WTC11 (cell line): Measurements from ENCODE around the gene DHX58. TPM values are rescaled to one million over a fixed set of nuclear protein-coding genes. Genes with fewer than 3 reads are reported as not detected.

ENCODE experiments used
- ATAC-seq: fragments of 200-7000 bp; cut with Tn5 transposase; 2 replicates; pipeline ENCODE4 v1.10.0; 2021; ENCODE audit warnings: mild to moderate bottlenecking, moderate library complexity
- CTCF ChIA-PET: fragments of 300-600 bp; sonication (Branson Sonifier 250); formaldehyde crosslinking; loops from one replicate; lab custom pipeline; 2021; ENCODE audit warnings: antibody characterized with exemption; lab: Charles Lee
- POLR2A ChIA-PET: fragments of 350-600 bp; sonication (Branson Sonifier 250); formaldehyde crosslinking; loops from one replicate; lab custom pipeline; 2021; ENCODE audit warnings: antibody characterized with exemption; lab: Charles Lee
- DNase-seq: peaks from one replicate; pipeline ENCODE4 v3.0.0; 2021; ENCODE audit warnings: low spot score
- H3K27ac Mint-ChIP-seq: 2 replicates; pipeline ENCODE4 v1.8.0; 2021; ENCODE audit warnings: mixed read lengths
- H3K27me3 Mint-ChIP-seq: 2 replicates; pipeline ENCODE4 v1.8.0; 2021; ENCODE audit warnings: low read depth, mild to moderate bottlenecking, moderate library complexity, mixed read lengths
- H3K36me3 Mint-ChIP-seq: 2 replicates; pipeline ENCODE4 v1.8.0; 2021; ENCODE audit warnings: mixed read lengths
- H3K4me1 Mint-ChIP-seq: 2 replicates; pipeline ENCODE4 v1.8.0; 2022; ENCODE audit warnings: mixed read lengths
- H3K4me3 Mint-ChIP-seq: 2 replicates; pipeline ENCODE4 v1.8.0; 2021; ENCODE audit warnings: mild to moderate bottlenecking, moderate library complexity, mixed read lengths
- H3K9me3 Mint-ChIP-seq: 2 replicates; pipeline ENCODE4 v1.8.0; 2021; ENCODE audit warnings: mixed read lengths
- E2F1 ChIP-seq: sonication (generic); formaldehyde crosslinking; IDR thresholded peaks from 2 replicates; pipeline ENCODE4 v1.8.0; 2022; ENCODE audit warnings: mild to moderate bottlenecking, missing genetic modification reagents
- EMX1 ChIP-seq: fragments of 250-450 bp; sonication (Bioruptor Pico); IDR thresholded peaks from 2 replicates; pipeline ENCODE4 v1.8.0; 2021; ENCODE audit warnings: mild to moderate bottlenecking
- ESRRA ChIP-seq: sonication (generic); formaldehyde crosslinking; IDR thresholded peaks from 2 replicates; pipeline ENCODE4 v1.8.1; 2022; ENCODE audit warnings: mild to moderate bottlenecking, missing genetic modification reagents, borderline replicate concordance
- FOXP4 ChIP-seq: sonication (generic); formaldehyde crosslinking; IDR thresholded peaks from 2 replicates; pipeline ENCODE4 v1.8.0; 2022; ENCODE audit warnings: mild to moderate bottlenecking, missing genetic modification reagents
- IRF1 ChIP-seq: sonication (generic); formaldehyde crosslinking; IDR thresholded peaks from 2 replicates; pipeline ENCODE4 v1.8.0; 2023; ENCODE audit warnings: missing genetic modification reagents
- NR2C2 ChIP-seq: sonication (generic); formaldehyde crosslinking; IDR thresholded peaks from 2 replicates; pipeline ENCODE4 v1.8.0; 2022; ENCODE audit warnings: mild to moderate bottlenecking, missing genetic modification reagents
- SMAD3 ChIP-seq: sonication (generic); formaldehyde crosslinking; IDR thresholded peaks from 2 replicates; pipeline ENCODE4 v1.8.0; 2022; ENCODE audit warnings: missing genetic modification reagents, mild to moderate bottlenecking, borderline replicate concordance
- SMAD4 ChIP-seq: sonication (generic); formaldehyde crosslinking; IDR thresholded peaks from 2 replicates; pipeline ENCODE4 v1.8.0; 2022; ENCODE audit warnings: mild to moderate bottlenecking, missing genetic modification reagents
- STAT6 ChIP-seq: sonication (generic); formaldehyde crosslinking; conservative IDR thresholded peaks from 2 replicates; pipeline ENCODE4 v1.8.1; 2023; ENCODE audit warnings: mild to moderate bottlenecking, low read depth, missing genetic modification reagents, moderate library complexity
- TEAD4 ChIP-seq: sonication (generic); formaldehyde crosslinking; IDR thresholded peaks from 2 replicates; pipeline ENCODE4 v1.8.0; 2022; ENCODE audit warnings: mild to moderate bottlenecking, missing genetic modification reagents
- ZMAT4 ChIP-seq: fragments of 250-450 bp; sonication (Bioruptor Pico); IDR thresholded peaks from 2 replicates; pipeline ENCODE4 v1.9.0; 2021; ENCODE audit warnings: mild to moderate bottlenecking
- ZNF416 ChIP-seq: fragments of 250-450 bp; sonication (Bioruptor Pico); IDR thresholded peaks from 2 replicates; pipeline ENCODE4 v1.9.0; 2021; ENCODE audit warnings: mild to moderate bottlenecking, inconsistent platforms
- total RNA-seq: library from RNA; stranded (reverse); gene quantifications from 3 replicates; pipeline ENCODE4 v1.2.3, GENCODE V29; 2021
- TF ChIP-seq, protein P1 (sequence below): fragments of 200-600 bp; IDR thresholded peaks from 2 replicates; pipeline ENCODE4 v1.8.0; 2022; ENCODE audit warnings: antibody characterized with exemption
- TF ChIP-seq, protein P2 (sequence below): sonication (generic); formaldehyde crosslinking; IDR thresholded peaks from 2 replicates; pipeline ENCODE4 v1.8.0; 2023; ENCODE audit warnings: mild to moderate bottlenecking, missing genetic modification reagents
- TF ChIP-seq, protein P3 (sequence below): sonication (generic); formaldehyde crosslinking; conservative IDR thresholded peaks from 2 replicates; pipeline ENCODE4 v1.8.1; 2022; ENCODE audit warnings: mild to moderate bottlenecking, missing genetic modification reagents
- TF ChIP-seq, protein P4 (sequence below): fragments of 250-450 bp; sonication (Bioruptor Pico); IDR thresholded peaks from 2 replicates; pipeline ENCODE4 v1.9.0; 2021; ENCODE audit warnings: moderate library complexity, mild to moderate bottlenecking, inconsistent platforms, borderline replicate concordance
- TF ChIP-seq, protein P5 (sequence below): sonication (generic); formaldehyde crosslinking; IDR thresholded peaks from 2 replicates; pipeline ENCODE4 v1.8.0; 2022; ENCODE audit warnings: mild to moderate bottlenecking, missing genetic modification reagents

Gene DHX58
- total RNA-seq, 1 experiment from 2014 or later, result 6.3 TPM

- ChIA-PET POLR2A (interaction anchor here (1.3 kb wide), 1 partner anchor 12 kb away, joined by 3 read pairs; no protein-coding TSS in a partner anchor), CTCF (interaction anchor here (0.6 to 5.2 kb wide), 30 partner anchors 8 to 696 kb away, joined by 3 to 49 read pairs (median 4); partner anchors contain the start of genes C17orf113, DNAJC7, KAT2A and NKIRAS2)
- Mint-ChIP-seq H3K27me3 (peaks cover 3% of the 10 kb centered on the region), H3K9me3 (no peaks in the 10 kb centered on the region), H3K36me3 (no peaks in the 10 kb centered on the region), H3K27ac (no peak overlapping the region), H3K4me3 (no peak overlapping the region), H3K4me1 (peaks cover 20% of the 10 kb centered on the region)
- DNase-seq (peak; percentile 92), ATAC-seq (peak; percentile 76)
- TF ChIP-seq, protein P1, sequence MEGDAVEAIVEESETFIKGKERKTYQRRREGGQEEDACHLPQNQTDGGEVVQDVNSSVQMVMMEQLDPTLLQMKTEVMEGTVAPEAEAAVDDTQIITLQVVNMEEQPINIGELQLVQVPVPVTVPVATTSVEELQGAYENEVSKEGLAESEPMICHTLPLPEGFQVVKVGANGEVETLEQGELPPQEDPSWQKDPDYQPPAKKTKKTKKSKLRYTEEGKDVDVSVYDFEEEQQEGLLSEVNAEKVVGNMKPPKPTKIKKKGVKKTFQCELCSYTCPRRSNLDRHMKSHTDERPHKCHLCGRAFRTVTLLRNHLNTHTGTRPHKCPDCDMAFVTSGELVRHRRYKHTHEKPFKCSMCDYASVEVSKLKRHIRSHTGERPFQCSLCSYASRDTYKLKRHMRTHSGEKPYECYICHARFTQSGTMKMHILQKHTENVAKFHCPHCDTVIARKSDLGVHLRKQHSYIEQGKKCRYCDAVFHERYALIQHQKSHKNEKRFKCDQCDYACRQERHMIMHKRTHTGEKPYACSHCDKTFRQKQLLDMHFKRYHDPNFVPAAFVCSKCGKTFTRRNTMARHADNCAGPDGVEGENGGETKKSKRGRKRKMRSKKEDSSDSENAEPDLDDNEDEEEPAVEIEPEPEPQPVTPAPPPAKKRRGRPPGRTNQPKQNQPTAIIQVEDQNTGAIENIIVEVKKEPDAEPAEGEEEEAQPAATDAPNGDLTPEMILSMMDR, result peak; percentile 97
- TF ChIP-seq TEAD4 (CRISPR knock-in tag), result no peak
Observed at GRCh38 chr17:42067371-42068091, 45.0 kb downstream of the DHX58 start.

- DNase-seq (no peak), ATAC-seq (no peak)
- Mint-ChIP-seq H3K4me3 (no peak overlapping the region), H3K27me3 (no peaks in the 10 kb centered on the region; the same call in 1 of the 2 replicates), H3K36me3 (no peaks in the 10 kb centered on the region), H3K27ac (no peak overlapping the region), H3K9me3 (no peaks in the 10 kb centered on the region), H3K4me1 (peaks cover 22% of the 10 kb centered on the region)
- POLR2A ChIA-PET, result interaction anchor here (1.1 kb wide), 1 partner anchor 48 kb away, joined by 3 read pairs; the partner anchor contains the start of gene DNAJC7
- CTCF ChIA-PET, result interaction anchor here (0.5 to 5.2 kb wide), 8 partner anchors 11 to 88 kb away, joined by 3 to 49 read pairs (median 6); partner anchors contain the start of genes HSPB9, KAT2A and ZNF385C
- TF ChIP-seq NR2C2 (CRISPR knock-in tag), result no peak
- no peak for TF ChIP-seq ESRRA (CRISPR knock-in tag)
- no peak for TF ChIP-seq E2F1 (CRISPR knock-in tag)
- TF ChIP-seq IRF1 (CRISPR knock-in tag), result no peak
- TF ChIP-seq, protein P2, sequence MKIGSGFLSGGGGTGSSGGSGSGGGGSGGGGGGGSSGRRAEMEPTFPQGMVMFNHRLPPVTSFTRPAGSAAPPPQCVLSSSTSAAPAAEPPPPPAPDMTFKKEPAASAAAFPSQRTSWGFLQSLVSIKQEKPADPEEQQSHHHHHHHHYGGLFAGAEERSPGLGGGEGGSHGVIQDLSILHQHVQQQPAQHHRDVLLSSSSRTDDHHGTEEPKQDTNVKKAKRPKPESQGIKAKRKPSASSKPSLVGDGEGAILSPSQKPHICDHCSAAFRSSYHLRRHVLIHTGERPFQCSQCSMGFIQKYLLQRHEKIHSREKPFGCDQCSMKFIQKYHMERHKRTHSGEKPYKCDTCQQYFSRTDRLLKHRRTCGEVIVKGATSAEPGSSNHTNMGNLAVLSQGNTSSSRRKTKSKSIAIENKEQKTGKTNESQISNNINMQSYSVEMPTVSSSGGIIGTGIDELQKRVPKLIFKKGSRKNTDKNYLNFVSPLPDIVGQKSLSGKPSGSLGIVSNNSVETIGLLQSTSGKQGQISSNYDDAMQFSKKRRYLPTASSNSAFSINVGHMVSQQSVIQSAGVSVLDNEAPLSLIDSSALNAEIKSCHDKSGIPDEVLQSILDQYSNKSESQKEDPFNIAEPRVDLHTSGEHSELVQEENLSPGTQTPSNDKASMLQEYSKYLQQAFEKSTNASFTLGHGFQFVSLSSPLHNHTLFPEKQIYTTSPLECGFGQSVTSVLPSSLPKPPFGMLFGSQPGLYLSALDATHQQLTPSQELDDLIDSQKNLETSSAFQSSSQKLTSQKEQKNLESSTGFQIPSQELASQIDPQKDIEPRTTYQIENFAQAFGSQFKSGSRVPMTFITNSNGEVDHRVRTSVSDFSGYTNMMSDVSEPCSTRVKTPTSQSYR (CRISPR knock-in tag), result no peak
- no peak for TF ChIP-seq SMAD3 (CRISPR knock-in tag)
- TF ChIP-seq, protein P3, sequence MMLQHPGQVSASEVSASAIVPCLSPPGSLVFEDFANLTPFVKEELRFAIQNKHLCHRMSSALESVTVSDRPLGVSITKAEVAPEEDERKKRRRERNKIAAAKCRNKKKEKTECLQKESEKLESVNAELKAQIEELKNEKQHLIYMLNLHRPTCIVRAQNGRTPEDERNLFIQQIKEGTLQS (CRISPR knock-in tag), result no peak
- TF ChIP-seq, protein P4, sequence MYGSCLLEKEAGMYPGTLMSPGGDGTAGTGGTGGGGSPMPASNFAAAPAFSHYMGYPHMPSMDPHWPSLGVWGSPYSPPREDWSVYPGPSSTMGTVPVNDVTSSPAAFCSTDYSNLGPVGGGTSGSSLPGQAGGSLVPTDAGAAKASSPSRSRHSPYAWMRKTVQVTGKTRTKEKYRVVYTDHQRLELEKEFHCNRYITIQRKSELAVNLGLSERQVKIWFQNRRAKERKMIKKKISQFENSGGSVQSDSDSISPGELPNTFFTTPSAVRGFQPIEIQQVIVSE (CRISPR knock-in tag), result no peak
- TF ChIP-seq, protein P5, sequence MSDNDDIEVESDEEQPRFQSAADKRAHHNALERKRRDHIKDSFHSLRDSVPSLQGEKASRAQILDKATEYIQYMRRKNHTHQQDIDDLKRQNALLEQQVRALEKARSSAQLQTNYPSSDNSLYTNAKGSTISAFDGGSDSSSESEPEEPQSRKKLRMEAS (CRISPR knock-in tag), result no peak
- TF ChIP-seq SMAD4, result no peak
- TF ChIP-seq EMX1, result no peak
- no peak for TF ChIP-seq STAT6 (CRISPR knock-in tag)
- TF ChIP-seq ZMAT4 (CRISPR knock-in tag), result no peak
- TF ChIP-seq ZNF416 (CRISPR knock-in tag), result no peak
- no peak for TF ChIP-seq FOXP4 (CRISPR knock-in tag)
Observed at GRCh38 chr17:42065201-42065600, 47.3 kb downstream of the DHX58 start.
